MM.1S (cell line): ENCODE measurements around the gene GRK4.

Experiments used
- DNase-seq: peaks from one replicate; pipeline ENCODE4 v3.0.0-alpha.2; 2015
- H2AFZ ChIP-seq: fragments of 300-600 bp; sonication (generic); 2 replicates; pipeline ENCODE4 v1.6.0; 2016; ENCODE audit warnings: antibody characterized with exemption, low read length
- H3F3A ChIP-seq: fragments of 300-600 bp; sonication (generic); 2 replicates; pipeline ENCODE4 v1.6.1; 2016; ENCODE audit warnings: mild to moderate bottlenecking, antibody characterized with exemption, low read length, moderate library complexity, mixed read lengths; ENCODE audit not compliant: insufficient read depth
- H3K27ac ChIP-seq: fragments of 300-600 bp; sonication (generic); 2 replicates; pipeline ENCODE4 v1.5.1; 2016; ENCODE audit warnings: mild to moderate bottlenecking, low read length
- H3K27me3 ChIP-seq: fragments of 300-600 bp; sonication (generic); replicated peaks from 2 replicates; pipeline ENCODE4 v1.6.0; 2016; ENCODE audit warnings: low read length; ENCODE audit not compliant: insufficient read depth
- H3K36me3 ChIP-seq: fragments of 300-600 bp; sonication (generic); replicated peaks from 2 replicates; pipeline ENCODE4 v1.6.1; 2016; ENCODE audit warnings: mild to moderate bottlenecking, low read length, mixed read lengths; ENCODE audit not compliant: insufficient read depth
- H3K4me1 ChIP-seq: fragments of 300-600 bp; sonication (generic); 2 replicates; pipeline ENCODE4 v1.6.1; 2016; ENCODE audit warnings: low read length, mixed read lengths
- H3K4me2 ChIP-seq: fragments of 300-600 bp; sonication (generic); 2 replicates; pipeline ENCODE4 v1.6.0; 2016; ENCODE audit warnings: low read depth, low read length
- H3K4me3 ChIP-seq: fragments of 300-600 bp; sonication (generic); 2 replicates; pipeline ENCODE4 v1.5.1; 2016; ENCODE audit warnings: low read length, mixed read lengths
- H3K79me2 ChIP-seq: fragments of 300-600 bp; sonication (generic); 2 replicates; pipeline ENCODE4 v1.6.1; 2016; ENCODE audit warnings: mixed run types, low read length, mixed read lengths
- H3K9ac ChIP-seq: fragments of 300-600 bp; sonication (generic); 2 replicates; pipeline ENCODE4 v1.6.1; 2016; ENCODE audit warnings: low read length, mixed read lengths
- H3K9me2 ChIP-seq: fragments of 300-600 bp; sonication (generic); replicated peaks from 2 replicates; pipeline ENCODE4 v1.6.1; 2016; ENCODE audit warnings: mild to moderate bottlenecking, low read length, mixed read lengths; ENCODE audit not compliant: insufficient read depth
- H3K9me3 ChIP-seq: fragments of 300-600 bp; sonication (generic); replicated peaks from 2 replicates; pipeline ENCODE4 v1.6.1; 2016; ENCODE audit warnings: mild to moderate bottlenecking, low read length, mixed read lengths; ENCODE audit not compliant: insufficient read depth
- H4K20me1 ChIP-seq: fragments of 300-600 bp; sonication (generic); 2 replicates; pipeline ENCODE4 v1.6.1; 2016; ENCODE audit warnings: mild to moderate bottlenecking, low read length, moderate library complexity, mixed read lengths; ENCODE audit not compliant: insufficient read depth
- CTCF ChIP-seq: fragments of 300-600 bp; sonication (generic); IDR thresholded peaks from 2 replicates; pipeline ENCODE4 v1.5.1; 2016; ENCODE audit warnings: antibody characterized with exemption, low read length, mixed read lengths
- EZH2 ChIP-seq: fragments of 300-600 bp; sonication (generic); optimal IDR thresholded peaks from 2 replicates; pipeline ENCODE3; 2017; ENCODE audit warnings: low read depth, mild to moderate bottlenecking, antibody characterized with exemption, low read length, mixed read lengths
- EZH2phosphoT487 ChIP-seq: fragments of 300-600 bp; sonication (generic); IDR thresholded peaks from 2 replicates; pipeline ENCODE4 v1.6.1; 2018; ENCODE audit warnings: antibody characterized with exemption, low read length

Gene GRK4

GRCh38 chr4:3043282-3044020 is 80.1 kb downstream of the GRK4 start:
- Histone ChIP-seq H3K9me2 (no peaks in the 10 kb centered on the region), H3F3A (peaks cover 32% of the 10 kb centered on the region), H4K20me1 (no peaks in the 10 kb centered on the region), H3K27ac (no peak overlapping the region), H3K9ac (no peak overlapping the region), H3K4me1 (peaks cover 17% of the 10 kb centered on the region), H3K9me3 (no peaks in the 10 kb centered on the region), H3K27me3 (peaks cover under 1% of the 10 kb centered on the region; the same call in 1 of the 2 replicates), H3K4me2 (no peak overlapping the region), H3K36me3 (no peaks in the 10 kb centered on the region), H2AFZ (no peak overlapping the region), H3K79me2 (peaks cover 4% of the 10 kb centered on the region), H3K4me3 (no peak overlapping the region)
- TF ChIP-seq CTCF (no peak), EZH2phosphoT487 (no peak), EZH2 (no peak)
- DNase-seq: no peak

GRCh38 chr4:3044870-3045819 is 81.8 kb downstream of the GRK4 start:
- Histone ChIP-seq H3F3A (peaks cover 30% of the 10 kb centered on the region), H3K4me1 (peaks cover 18% of the 10 kb centered on the region), H3K36me3 (no peaks in the 10 kb centered on the region), H3K4me2 (peak overlapping the region; percentile 22; the same call in 1 of the 2 replicates), H3K4me3 (no peak overlapping the region), H4K20me1 (no peaks in the 10 kb centered on the region), H2AFZ (no peak overlapping the region), H3K27me3 (peaks cover 16% of the 10 kb centered on the region), H3K27ac (peak overlapping the region; percentile 44; the same call in 1 of the 2 replicates), H3K9me2 (no peaks in the 10 kb centered on the region), H3K79me2 (peaks cover 4% of the 10 kb centered on the region), H3K9me3 (no peaks in the 10 kb centered on the region), H3K9ac (no peak overlapping the region)
- TF ChIP-seq EZH2 (no peak), CTCF (no peak)
- no peak for DNase-seq

- peaks cover 21% of the 10 kb centered on the region for H3F3A ChIP-seq
- H3K27ac ChIP-seq: peak overlapping the region; percentile 75; the same call in 1 of the 2 replicates
These were observed 82.8 kb downstream of the GRK4 start for GRCh38 chr4:3046162-3046561.

More at GRCh38 chr4:3046162-3046561, 82.8 kb downstream of the GRK4 start:
- Histone ChIP-seq H3K36me3 (no peaks in the 10 kb centered on the region), H3K4me3 (no peak overlapping the region), H3K9me3 (no peaks in the 10 kb centered on the region), H3K4me1 (peaks cover 18% of the 10 kb centered on the region), H3K79me2 (peaks cover 4% of the 10 kb centered on the region), H3K27me3 (peaks cover 22% of the 10 kb centered on the region), H3K9ac (no peak overlapping the region), H3K9me2 (no peaks in the 10 kb centered on the region), H2AFZ (no peak overlapping the region), H3K4me2 (peak overlapping the region; percentile 22; the same call in 1 of the 2 replicates), H4K20me1 (no peaks in the 10 kb centered on the region)
- peak; percentile 90 for DNase-seq
- TF ChIP-seq EZH2phosphoT487: no peak
- TF ChIP-seq CTCF: no peak
- TF ChIP-seq EZH2: no peak
